Measurements from ENCODE around the gene NFKBIB. TPM values are rescaled to one million over a fixed set of nuclear protein-coding genes. Genes with fewer than 3 reads are reported as not detected.

NFKBIB gene
- polyA plus RNA-seq, 1 of the 3 experiments (the other 2 are of a cell fraction): 31.8 TPM

DNA sequence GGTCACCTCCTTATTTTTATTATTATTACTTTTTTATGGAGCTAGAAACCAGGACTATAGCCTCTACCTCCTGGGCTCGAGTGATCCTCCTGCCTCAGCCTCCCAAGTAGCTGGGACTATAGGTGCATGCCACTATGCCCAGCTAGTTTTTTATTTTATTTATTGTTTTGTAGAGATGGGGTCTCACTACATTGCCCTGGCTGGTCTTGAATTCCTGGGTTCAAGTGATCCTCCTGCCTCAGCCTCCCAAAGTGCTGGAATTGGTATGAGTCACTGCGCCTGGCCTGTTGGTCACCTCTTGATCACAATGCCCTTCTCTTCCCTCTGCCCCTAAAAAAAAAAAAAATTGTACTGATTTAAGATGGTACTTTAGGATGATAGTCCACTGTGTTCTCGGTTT, 51.4 kb downstream of the NFKBIB start (continued):
- TF ChIP-seq FOSL2 (IDR thresholded peaks at IDR 0.05; ENCODE audit: borderline replicate concordance, low read depth): no peak

DNA sequence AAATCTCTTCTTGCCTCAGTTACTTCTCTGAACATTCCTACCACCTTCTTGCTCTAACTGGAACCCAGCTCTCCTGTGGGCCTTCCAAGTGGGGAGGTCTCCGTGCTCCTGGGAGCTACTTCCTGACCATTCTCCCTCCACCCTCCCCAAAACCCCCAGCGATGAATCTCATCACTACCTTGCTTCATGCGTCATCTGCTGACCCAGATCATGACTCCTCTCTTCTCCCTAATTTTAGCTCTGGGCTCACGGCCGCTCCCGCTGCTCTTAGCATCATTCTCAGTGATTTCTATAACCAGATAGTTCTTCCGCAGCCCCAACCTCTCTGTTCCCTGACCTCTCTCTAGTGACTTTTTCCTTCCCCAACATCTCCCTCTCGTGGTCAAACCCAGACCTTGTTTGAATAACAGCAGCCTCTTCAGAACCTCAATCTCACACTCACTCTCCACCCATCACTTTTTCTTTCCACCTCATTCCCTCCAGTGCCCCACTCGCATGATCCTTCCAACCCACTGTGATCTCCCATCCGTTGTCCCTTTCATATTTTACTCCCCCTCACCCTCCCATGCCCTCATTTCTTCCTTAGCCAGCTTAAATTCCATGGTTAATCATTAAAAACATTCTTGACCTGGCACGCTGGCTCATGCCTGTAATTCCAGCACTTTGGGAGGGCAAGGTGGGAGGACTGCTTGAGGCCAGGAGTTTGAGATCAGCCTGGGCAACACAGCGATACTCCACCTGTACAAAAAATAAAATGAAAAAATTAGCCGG, 52.8 kb downstream of the NFKBIB start:
- ChIA-PET CTCF (interaction anchor here (0.7 to 1.8 kb wide), 5 partner anchors 9 to 52 kb away, joined by 3 to 12 read pairs (median 4); partner anchors contain the start of genes MRPS12 and SARS2), POLR2A (no interaction called here)
- Histone ChIP-seq H3K79me2 (ENCODE audit: insufficient read depth) (no peaks in the 10 kb centered on the region), H3K4me3 (ENCODE audit: low read depth in 2 of 2, low read length in 1 of 2) (no peak overlapping the region), H3K27me3 (ENCODE audit: insufficient read depth) (no peaks in the 10 kb centered on the region), H3K4me2 (no peak overlapping the region), H2AFZ (ENCODE audit: low read depth) (no peak overlapping the region), H3K9ac (no peak overlapping the region), H3F3A (replicated peaks; ENCODE audit: insufficient read depth) (peaks cover 2% of the 10 kb centered on the region), H3K36me3 (replicated peaks in 1 of 2; ENCODE audit: control insufficient read depth in 1 of 2, insufficient read depth in 2 of 2, low read length in 1 of 2) (no peaks in the 10 kb centered on the region), H3K9me3 (no peaks in the 10 kb centered on the region), H3K9me2 (no peaks in the 10 kb centered on the region), H3K27ac (ENCODE audit: low read depth in 2 of 2, low read length in 1 of 2) (no peak overlapping the region), H3K4me1 (ENCODE audit: control insufficient read depth in 1 of 2, insufficient read depth in 2 of 2, low read depth in 1 of 2, low read length in 1 of 2) (peaks cover 0 to 4% of the 10 kb centered on the region in 2 experiments; a peak in 1 of 4 replicates), H4K20me1 (ENCODE audit: insufficient read depth) (no peaks in the 10 kb centered on the region)
- DNase-seq: no peak
- TF ChIP-seq RAD21 (IDR thresholded peaks at IDR 0.05; ENCODE audit: low read length) (peak; percentile 47), GABPA (IDR thresholded peaks at IDR 0.05; ENCODE audit: low read depth) (no peak)
- 82% methylated on average over 13 of the region's 13 CpGs for WGBS (ENCODE audit: low lambda C conversion rate)

GRCh38 chr19:38953677-38954076, 53.9 kb downstream of the NFKBIB start:
- Histone ChIP-seq H3K79me2 (ENCODE audit: insufficient read depth) (no peaks in the 10 kb centered on the region; the same call in 1 of the 2 replicates), H3K4me1 (ENCODE audit: control insufficient read depth in 1 of 2, insufficient read depth in 2 of 2, low read depth in 1 of 2, low read length in 1 of 2) (peaks cover 0 to 4% of the 10 kb centered on the region in 2 experiments; a peak in 1 of 4 replicates), H3K4me3 (ENCODE audit: low read depth in 2 of 2, low read length in 1 of 2) (no peak overlapping the region), H3K9me3 (no peaks in the 10 kb centered on the region), H3K4me2 (no peak overlapping the region), H3K36me3 (replicated peaks in 1 of 2; ENCODE audit: control insufficient read depth in 1 of 2, insufficient read depth in 2 of 2, low read length in 1 of 2) (no peaks in the 10 kb centered on the region), H3F3A (replicated peaks; ENCODE audit: insufficient read depth) (no peaks in the 10 kb centered on the region), H2AFZ (ENCODE audit: low read depth) (no peak overlapping the region), H3K27ac (ENCODE audit: low read depth in 2 of 2, low read length in 1 of 2) (no peak overlapping the region), H3K9me2 (no peaks in the 10 kb centered on the region), H3K9ac (no peak overlapping the region), H4K20me1 (ENCODE audit: insufficient read depth) (no peaks in the 10 kb centered on the region), H3K27me3 (ENCODE audit: insufficient read depth) (no peaks in the 10 kb centered on the region)
- DNase-seq: no peak
- POLR2A ChIA-PET: no interaction called here
- CTCF ChIA-PET: interaction anchor here (1.1 to 1.8 kb wide), 3 partner anchors 8 to 53 kb away, joined by 3 to 12 read pairs (median 4); partner anchors contain the start of genes MRPS12 and SARS2
- WGBS (ENCODE audit: low lambda C conversion rate): 89% methylated on average over 4 of the region's 4 CpGs
- TF ChIP-seq POLR2AphosphoS5 (IDR thresholded peaks at IDR 0.05; ENCODE audit: low read depth, low read length): no peak
- TF ChIP-seq TCF12 (IDR thresholded peaks at IDR 0.05): no peak
- no peak for TF ChIP-seq USF1 (IDR thresholded peaks at IDR 0.05; ENCODE audit: borderline replicate concordance, low read depth)
- no peak for TF ChIP-seq RXRA (IDR thresholded peaks at IDR 0.05; ENCODE audit: borderline replicate concordance, low read depth)
- TF ChIP-seq, protein P1, sequence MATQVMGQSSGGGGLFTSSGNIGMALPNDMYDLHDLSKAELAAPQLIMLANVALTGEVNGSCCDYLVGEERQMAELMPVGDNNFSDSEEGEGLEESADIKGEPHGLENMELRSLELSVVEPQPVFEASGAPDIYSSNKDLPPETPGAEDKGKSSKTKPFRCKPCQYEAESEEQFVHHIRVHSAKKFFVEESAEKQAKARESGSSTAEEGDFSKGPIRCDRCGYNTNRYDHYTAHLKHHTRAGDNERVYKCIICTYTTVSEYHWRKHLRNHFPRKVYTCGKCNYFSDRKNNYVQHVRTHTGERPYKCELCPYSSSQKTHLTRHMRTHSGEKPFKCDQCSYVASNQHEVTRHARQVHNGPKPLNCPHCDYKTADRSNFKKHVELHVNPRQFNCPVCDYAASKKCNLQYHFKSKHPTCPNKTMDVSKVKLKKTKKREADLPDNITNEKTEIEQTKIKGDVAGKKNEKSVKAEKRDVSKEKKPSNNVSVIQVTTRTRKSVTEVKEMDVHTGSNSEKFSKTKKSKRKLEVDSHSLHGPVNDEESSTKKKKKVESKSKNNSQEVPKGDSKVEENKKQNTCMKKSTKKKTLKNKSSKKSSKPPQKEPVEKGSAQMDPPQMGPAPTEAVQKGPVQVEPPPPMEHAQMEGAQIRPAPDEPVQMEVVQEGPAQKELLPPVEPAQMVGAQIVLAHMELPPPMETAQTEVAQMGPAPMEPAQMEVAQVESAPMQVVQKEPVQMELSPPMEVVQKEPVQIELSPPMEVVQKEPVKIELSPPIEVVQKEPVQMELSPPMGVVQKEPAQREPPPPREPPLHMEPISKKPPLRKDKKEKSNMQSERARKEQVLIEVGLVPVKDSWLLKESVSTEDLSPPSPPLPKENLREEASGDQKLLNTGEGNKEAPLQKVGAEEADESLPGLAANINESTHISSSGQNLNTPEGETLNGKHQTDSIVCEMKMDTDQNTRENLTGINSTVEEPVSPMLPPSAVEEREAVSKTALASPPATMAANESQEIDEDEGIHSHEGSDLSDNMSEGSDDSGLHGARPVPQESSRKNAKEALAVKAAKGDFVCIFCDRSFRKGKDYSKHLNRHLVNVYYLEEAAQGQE (IDR thresholded peaks at IDR 0.05; ENCODE audit: low read depth, low read length): no peak
- TF ChIP-seq MEF2A (IDR thresholded peaks at IDR 0.05; ENCODE audit: borderline replicate concordance, low read depth): no peak
- no peak for TF ChIP-seq ELF1 (IDR thresholded peaks at IDR 0.05)
- TF ChIP-seq, protein P2, sequence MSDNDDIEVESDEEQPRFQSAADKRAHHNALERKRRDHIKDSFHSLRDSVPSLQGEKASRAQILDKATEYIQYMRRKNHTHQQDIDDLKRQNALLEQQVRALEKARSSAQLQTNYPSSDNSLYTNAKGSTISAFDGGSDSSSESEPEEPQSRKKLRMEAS (IDR thresholded peaks at IDR 0.05; ENCODE audit: low read depth): no peak
- TF ChIP-seq, protein P3, sequence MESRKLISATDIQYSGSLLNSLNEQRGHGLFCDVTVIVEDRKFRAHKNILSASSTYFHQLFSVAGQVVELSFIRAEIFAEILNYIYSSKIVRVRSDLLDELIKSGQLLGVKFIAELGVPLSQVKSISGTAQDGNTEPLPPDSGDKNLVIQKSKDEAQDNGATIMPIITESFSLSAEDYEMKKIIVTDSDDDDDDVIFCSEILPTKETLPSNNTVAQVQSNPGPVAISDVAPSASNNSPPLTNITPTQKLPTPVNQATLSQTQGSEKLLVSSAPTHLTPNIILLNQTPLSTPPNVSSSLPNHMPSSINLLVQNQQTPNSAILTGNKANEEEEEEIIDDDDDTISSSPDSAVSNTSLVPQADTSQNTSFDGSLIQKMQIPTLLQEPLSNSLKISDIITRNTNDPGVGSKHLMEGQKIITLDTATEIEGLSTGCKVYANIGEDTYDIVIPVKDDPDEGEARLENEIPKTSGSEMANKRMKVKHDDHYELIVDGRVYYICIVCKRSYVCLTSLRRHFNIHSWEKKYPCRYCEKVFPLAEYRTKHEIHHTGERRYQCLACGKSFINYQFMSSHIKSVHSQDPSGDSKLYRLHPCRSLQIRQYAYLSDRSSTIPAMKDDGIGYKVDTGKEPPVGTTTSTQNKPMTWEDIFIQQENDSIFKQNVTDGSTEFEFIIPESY (IDR thresholded peaks at IDR 0.05; ENCODE audit: borderline replicate concordance, low read depth): no peak
- TF ChIP-seq USF2 (IDR thresholded peaks at IDR 0.05; ENCODE audit: borderline replicate concordance, low read depth, low read length): no peak
- TF ChIP-seq CHD2 (IDR thresholded peaks at IDR 0.05; ENCODE audit: low read length, partially characterized antibody): no peak
- TF ChIP-seq RFX5 (IDR thresholded peaks at IDR 0.05; ENCODE audit: low read length): no peak
- TF ChIP-seq TAF1 (IDR thresholded peaks at IDR 0.05; ENCODE audit: borderline replicate concordance, low read depth, low read length): no peak
